Gastrocnemius medialis (tissue), 4 donors: Measurements from ENCODE around the gene ADAM12. TPM values are rescaled to one million over a fixed set of nuclear protein-coding genes. Genes with fewer than 3 reads are reported as not detected.
"Not testable (repeated sequence)": the region's sequence is repeated elsewhere in the genome, so short reads cannot be mapped to it uniquely, and the experiment has no call there.

Experiments used
- ATAC-seq, 2 donors: fragments of 150-250 bp; one replicate each; pipeline ENCODE4 v1.9.1; 2016
- DNase-seq, 2 donors: peaks; one replicate each; pipeline ENCODE4 v3.0.0-alpha.2; 2019
- H3K27ac ChIP-seq, 4 donors: fragments of 200-600 bp; sonication (generic); 1 replicate in 1 of 4; 2 replicates in 3 of 4; pipeline ENCODE4 v1.5.1; 2016 to 2018; ENCODE audit warnings: mild to moderate bottlenecking in 2 of 4, moderate library complexity in 1 of 4
- H3K27me3 ChIP-seq, 3 donors: fragments of 200-600 bp; sonication (generic) in 2 of 3; 1 replicate in 1 of 3; 2 replicates in 2 of 3; pipeline versions ENCODE4 v1.5.1 to v1.6.0; 2016 to 2019; ENCODE audit warnings: mild to moderate bottlenecking in 1 of 3, moderate library complexity in 1 of 3
- H3K36me3 ChIP-seq, 2 donors: fragments of 200-600 bp; sonication (generic) in 1 of 2; one replicate each; pipeline ENCODE4 v1.5.1; 2017 to 2018
- H3K4me1 ChIP-seq, 2 donors: fragments of 200-600 bp; sonication (generic) in 1 of 2; one replicate each; pipeline ENCODE4 v1.5.1; 2016 to 2017; ENCODE audit warnings: mild to moderate bottlenecking in 2 of 2
- H3K4me3 ChIP-seq, 4 donors: fragments of 200-600 bp; sonication (generic) in 3 of 4; 1 replicate in 1 of 4; 2 replicates in 3 of 4; pipeline ENCODE4 v1.5.1; 2016 to 2019; ENCODE audit warnings: mild to moderate bottlenecking in 2 of 4
- H3K9me3 ChIP-seq, 3 donors: fragments of 200-600 bp; sonication (generic) in 2 of 3; 1 replicate in 1 of 3; 2 replicates in 2 of 3; pipeline ENCODE4 v1.5.1; 2016 to 2019
- POLR2A ChIP-seq, 2 donors: fragments of 450-650 bp; IDR thresholded peaks; one replicate each; pipeline ENCODE4 v1.6.1; 2017; ENCODE audit warnings: antibody characterized with exemption in 2 of 2, mild to moderate bottlenecking in 2 of 2, moderate library complexity in 2 of 2
- in situ Hi-C, 4 donors: fragments of 200-750 bp; cut with MboI; loops; one replicate each; pipeline versions ENCODE4 v1.15.0 to v1.8.0; 2017; ENCODE audit warnings: low sequenced_read_pairs in 4 of 4
- intact Hi-C: fragments of 100-400 bp; cut with DNase I; formaldehyde crosslinking; loops from one replicate; pipeline ENCODE4 v1.15.1; 2023; ENCODE audit warnings: low total_unique reads
- total RNA-seq, 4 donors: library from RNA; depleted of rRNA; stranded (reverse); fragments of >200 nt; gene quantifications; one replicate each; pipeline versions ENCODE4 v1.1.0 to v1.2.3, GENCODE V29; 2016
- TF ChIP-seq, protein P1 (sequence below), 5 experiments: fragments of 450-650 bp in 3 of 5; fragments of 200-600 bp in 2 of 5; sonication (generic) in 2 of 5; IDR thresholded peaks in 4 of 5; conservative IDR thresholded peaks in 1 of 5; 1 replicate in 4 of 5; 2 replicates in 1 of 5; pipeline ENCODE4 v1.5.1; 2016 to 2019; ENCODE audit warnings: antibody characterized with exemption in 5 of 5, mild to moderate bottlenecking in 3 of 5, moderate library complexity in 3 of 5

ADAM12 gene
- total RNA-seq, 4 donors from 2014 or later: 0.10 TPM; not detected in 3

DNA sequence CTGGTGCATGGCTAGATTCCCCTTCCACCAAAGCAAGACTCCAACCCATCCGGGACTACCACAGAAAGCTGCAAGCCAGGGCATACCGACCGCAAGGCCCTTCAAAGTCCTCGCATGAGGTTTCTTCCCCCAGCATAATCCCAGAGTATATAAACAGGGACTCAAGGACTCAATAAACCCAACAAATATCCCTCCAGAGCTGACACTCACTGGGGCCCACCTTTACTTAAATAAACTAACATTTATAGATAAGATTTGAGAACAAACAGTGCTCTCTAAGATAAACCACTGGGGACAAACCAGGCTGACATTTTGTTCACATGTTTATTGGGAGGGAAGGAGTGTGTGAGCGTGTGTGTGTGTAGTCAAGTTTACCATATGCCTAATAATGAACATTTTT lies 138.2 kb downstream of the ADAM12 start:
- H3K4me1 ChIP-seq: no peaks in the 10 kb centered on the region
- no peak overlapping the region for H3K27ac ChIP-seq
- intact Hi-C loops: no loop called here
- no peak for DNase-seq
- no peaks in the 10 kb centered on the region for H3K36me3 ChIP-seq
- no peaks in the 10 kb centered on the region for H3K9me3 ChIP-seq
- in situ Hi-C loops: no loop called here
- no peaks in the 10 kb centered on the region for H3K27me3 ChIP-seq
- no peak for TF ChIP-seq POLR2A (IDR thresholded peaks at IDR 0.05)
- TF ChIP-seq, protein P1, sequence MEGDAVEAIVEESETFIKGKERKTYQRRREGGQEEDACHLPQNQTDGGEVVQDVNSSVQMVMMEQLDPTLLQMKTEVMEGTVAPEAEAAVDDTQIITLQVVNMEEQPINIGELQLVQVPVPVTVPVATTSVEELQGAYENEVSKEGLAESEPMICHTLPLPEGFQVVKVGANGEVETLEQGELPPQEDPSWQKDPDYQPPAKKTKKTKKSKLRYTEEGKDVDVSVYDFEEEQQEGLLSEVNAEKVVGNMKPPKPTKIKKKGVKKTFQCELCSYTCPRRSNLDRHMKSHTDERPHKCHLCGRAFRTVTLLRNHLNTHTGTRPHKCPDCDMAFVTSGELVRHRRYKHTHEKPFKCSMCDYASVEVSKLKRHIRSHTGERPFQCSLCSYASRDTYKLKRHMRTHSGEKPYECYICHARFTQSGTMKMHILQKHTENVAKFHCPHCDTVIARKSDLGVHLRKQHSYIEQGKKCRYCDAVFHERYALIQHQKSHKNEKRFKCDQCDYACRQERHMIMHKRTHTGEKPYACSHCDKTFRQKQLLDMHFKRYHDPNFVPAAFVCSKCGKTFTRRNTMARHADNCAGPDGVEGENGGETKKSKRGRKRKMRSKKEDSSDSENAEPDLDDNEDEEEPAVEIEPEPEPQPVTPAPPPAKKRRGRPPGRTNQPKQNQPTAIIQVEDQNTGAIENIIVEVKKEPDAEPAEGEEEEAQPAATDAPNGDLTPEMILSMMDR (IDR thresholded peaks at IDR 0.05 in 4 of 5, conservative IDR thresholded peaks at IDR 0.05 in 1 of 5): no peak
- no peak overlapping the region for H3K4me3 ChIP-seq
- no peak for ATAC-seq

DNA sequence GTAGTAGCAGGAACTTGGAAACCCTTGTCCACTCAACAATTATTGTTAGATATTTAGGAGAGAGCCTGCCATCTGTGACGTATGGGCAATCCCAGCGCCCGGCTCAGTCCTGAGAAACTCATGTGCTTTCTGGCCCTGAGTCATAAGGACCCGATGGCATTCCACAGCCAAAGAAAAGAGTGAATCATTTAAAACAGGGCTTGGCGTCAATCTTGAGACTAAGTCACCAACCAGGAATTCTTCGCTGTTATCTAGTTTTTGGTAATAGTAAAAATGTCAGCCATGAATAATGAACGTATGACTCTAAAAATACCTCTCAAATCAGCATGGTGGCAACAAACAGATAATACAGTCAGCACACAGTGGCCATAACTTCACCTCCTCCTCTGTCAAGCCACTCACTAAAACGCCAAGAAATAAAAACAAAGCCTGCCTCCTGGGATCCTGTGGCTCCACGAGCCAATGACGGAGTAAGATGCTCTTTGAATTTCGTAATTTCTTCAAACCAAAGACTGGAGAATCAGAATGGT lies 140.8 kb downstream of the ADAM12 start:
- in situ Hi-C loops: no loop called here
- no peak for TF ChIP-seq POLR2A (IDR thresholded peaks at IDR 0.05)
- TF ChIP-seq, protein P1 (IDR thresholded peaks at IDR 0.05 in 4 of 5, conservative IDR thresholded peaks at IDR 0.05 in 1 of 5): no peak
- Histone ChIP-seq H3K36me3 (no peaks in the 10 kb centered on the region), H3K27me3 (no peaks in the 10 kb centered on the region), H3K4me1 (no peaks in the 10 kb centered on the region), H3K9me3 (no peaks in the 10 kb centered on the region), H3K27ac (no peak overlapping the region), H3K4me3 (no peak overlapping the region)
- DNase-seq: no peak
- no peak for ATAC-seq
- intact Hi-C loops: no loop called here

DNA sequence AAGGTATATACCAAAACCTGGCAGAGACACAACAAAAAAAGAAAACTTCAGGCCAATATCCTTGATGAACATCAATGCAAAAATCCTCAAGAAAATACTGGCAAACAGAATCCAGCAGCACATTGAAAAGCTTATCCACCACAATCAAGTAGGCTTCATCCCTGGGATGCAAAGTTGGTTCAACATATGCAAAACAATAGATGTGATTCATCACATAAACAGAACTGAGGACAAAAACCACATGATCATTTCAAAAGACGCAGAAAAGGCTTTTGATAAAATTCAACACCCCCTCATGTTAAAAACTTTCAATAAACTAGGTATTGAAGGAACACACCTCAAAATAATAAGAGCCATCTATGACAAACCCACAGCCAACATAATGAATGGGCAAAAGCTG lies 141.9 kb downstream of the ADAM12 start:
- H3K4me1 ChIP-seq, H3K9me3 ChIP-seq, H3K36me3 ChIP-seq, intact Hi-C loops, ATAC-seq, in situ Hi-C loops, H3K27ac ChIP-seq, H3K27me3 ChIP-seq, H3K4me3 ChIP-seq, DNase-seq: not testable (repeated sequence)

DNA sequence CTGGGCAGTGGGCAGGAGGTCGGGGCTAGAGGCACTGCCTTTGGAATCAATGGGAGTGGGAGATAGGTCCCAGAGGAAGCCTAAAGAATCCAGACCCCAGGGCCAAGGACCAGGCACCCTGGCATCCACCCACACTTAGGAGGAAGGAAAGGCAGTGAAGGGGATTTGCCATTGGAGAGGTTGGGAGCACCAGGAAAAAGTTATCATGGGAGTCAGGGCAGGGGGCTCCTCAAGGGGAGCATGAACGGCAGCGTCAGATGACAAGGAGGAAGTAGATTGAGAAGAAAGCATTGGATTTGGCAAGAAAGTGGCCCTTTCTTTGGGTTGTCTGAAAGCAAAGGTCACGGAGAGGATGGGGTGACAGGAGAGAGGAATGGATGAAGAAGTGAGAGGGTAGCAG lies 142.8 kb downstream of the ADAM12 start:
- in situ Hi-C loops (no loop called here), intact Hi-C loops (no loop called here)
- TF ChIP-seq, protein P1 (IDR thresholded peaks at IDR 0.05 in 4 of 5, conservative IDR thresholded peaks at IDR 0.05 in 1 of 5): no peak
- TF ChIP-seq POLR2A (IDR thresholded peaks at IDR 0.05): no peak

DNA sequence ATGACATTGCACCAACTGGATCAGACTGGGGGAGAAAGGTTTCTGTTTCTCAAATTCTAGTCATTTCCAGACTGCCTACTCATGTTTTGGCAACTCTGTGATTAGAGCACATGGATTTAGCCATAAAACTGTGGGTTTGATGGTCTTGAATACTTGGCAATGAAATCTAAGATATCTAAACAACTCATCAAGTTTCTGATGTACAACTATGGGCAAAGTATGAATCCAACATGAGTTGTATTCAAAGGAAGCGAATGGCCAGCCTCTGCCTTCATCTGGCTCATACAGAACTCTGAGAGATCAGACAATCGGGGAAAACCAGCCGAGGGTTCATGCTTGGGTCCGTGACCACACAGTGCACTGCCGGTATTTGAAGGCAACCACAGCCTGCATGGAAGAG lies 144.3 kb downstream of the ADAM12 start:
- Histone ChIP-seq H3K9me3 (no peaks in the 10 kb centered on the region), H3K4me1 (no peaks in the 10 kb centered on the region), H3K27me3 (no peaks in the 10 kb centered on the region), H3K36me3 (no peaks in the 10 kb centered on the region), H3K4me3 (no peak overlapping the region), H3K27ac (no peak overlapping the region)
- in situ Hi-C loops (no loop called here), intact Hi-C loops (no loop called here)
- no peak for ATAC-seq
- DNase-seq: no peak
- TF ChIP-seq, protein P1 (IDR thresholded peaks at IDR 0.05 in 4 of 5, conservative IDR thresholded peaks at IDR 0.05 in 1 of 5): no peak
- no peak for TF ChIP-seq POLR2A (IDR thresholded peaks at IDR 0.05)

More for the DNA sequence above, 142.8 kb downstream of the ADAM12 start:
- Histone ChIP-seq H3K27me3 (no peaks in the 10 kb centered on the region), H3K4me3 (no peak overlapping the region), H3K27ac (no peak overlapping the region), H3K4me1 (no peaks in the 10 kb centered on the region), H3K9me3 (no peaks in the 10 kb centered on the region), H3K36me3 (no peaks in the 10 kb centered on the region)
- ATAC-seq (no peak), DNase-seq (no peak)
